Right lobe of liver (tissue), 6 donors: ENCODE measurements around the gene LYZ. TPM values are rescaled to one million over a fixed set of nuclear protein-coding genes. Genes with fewer than 3 reads are reported as not detected.

Experiments
- ATAC-seq, 4 donors: fragments of 200-7000 bp; cut with Tn5 transposase; one replicate each; pipeline ENCODE4 v1.9.1; 2020; ENCODE audit warnings: mild to moderate bottlenecking in 4 of 4, moderate library complexity in 4 of 4
- DNase-seq, 3 donors: peaks; one replicate each; pipeline ENCODE4 v3.0.0-alpha.2; 2020
- H3K27ac ChIP-seq, 3 donors: fragments of 200-600 bp; one replicate each; pipeline ENCODE4 v1.8.0; 2022
- H3K27me3 ChIP-seq, 2 donors: fragments of 200-600 bp; one replicate each; pipeline ENCODE4 v1.8.0; 2022
- H3K36me3 ChIP-seq, 4 donors: fragments of 200-600 bp; sonication (generic) in 1 of 4; one replicate each; pipeline versions ENCODE4 v1.5.1 to v1.8.0; 2017 to 2022; ENCODE audit warnings: control low read depth in 1 of 4
- H3K4me1 ChIP-seq, 4 donors: fragments of 200-600 bp; sonication (generic) in 1 of 4; one replicate each; pipeline versions ENCODE4 v1.5.1 to v1.8.0; 2017 to 2022; ENCODE audit warnings: control low read depth in 1 of 4
- H3K4me3 ChIP-seq, 3 donors: fragments of 200-600 bp; one replicate each; pipeline ENCODE4 v1.8.0; 2022
- H3K9me3 ChIP-seq, 4 donors: fragments of 200-600 bp; sonication (generic) in 1 of 4; one replicate each; pipeline versions ENCODE4 v1.5.1 to v1.8.0; 2017 to 2022; ENCODE audit warnings: control low read depth in 1 of 4
- CTCF ChIP-seq, 4 donors: fragments of 200-600 bp in 3 of 4; fragments of 450-650 bp in 1 of 4; IDR thresholded peaks; one replicate each; pipeline versions ENCODE4 v1.5.1 to v1.8.0; 2016 to 2022; ENCODE audit warnings: antibody characterized with exemption in 4 of 4, mild to moderate bottlenecking in 2 of 4
- POLR2A ChIP-seq: fragments of 450-650 bp; IDR thresholded peaks from one replicate; pipeline ENCODE4 v1.6.1; 2017; ENCODE audit warnings: antibody characterized with exemption, mild to moderate bottlenecking
- WGBS: methylation state at CpG from one replicate; pipeline ENCODE4 v1.1.6; 2018; ENCODE audit warnings: low coverage, low lambda C conversion rate; ENCODE audit not compliant: insufficient coverage; ENCODE audit errors: missing lambda C conversion rate; 5-methylcytosine and 5-hydroxymethylcytosine counted together
- intact Hi-C, 2 donors: fragments of 100-400 bp; cut with DNase I; formaldehyde crosslinking; loops; one replicate each; pipeline versions ENCODE4 v1.11.2 to v1.14.1; 2022
- total RNA-seq, 6 experiments: library from RNA; depleted of rRNA in 2 of 6; stranded (reverse); fragments of >200 nt in 2 of 6; fragmentation: NEBNext Ultra II Directional in 3 of 6; extraction: Animal tissue kit (Norgen Biotek cat#: 25700) in 3 of 6; gene quantifications; one replicate each; pipeline versions ENCODE4 v1.1.0 to v1.2.4, GENCODE V29; 2016 to 2023
- donor health status: DM: no; HTN: yes; CAD: no.
- donor health status: DM: no; HTN: no; CAD: no.
- donor health status: DM: no; HTN: no; CAD: no.
- donor health status: DM: no; HTN: yes; CAD: no.
- donor health status: DM: no; HTN: yes; CAD: no.

Gene LYZ
- total RNA-seq, 6 experiments from 2014 or later: 3.5 to 69.9 (median 18.8) TPM

GRCh38 chr12:69352904-69353303, 4.7 kb downstream of the LYZ start:
- Histone ChIP-seq H3K36me3 (no peaks in the 10 kb centered on the region), H3K27me3 (no peaks in the 10 kb centered on the region), H3K4me1 (peaks cover 0 to 14% (median 0%) of the 10 kb centered on the region in 4 donors), H3K4me3 (no peak overlapping the region), H3K9me3 (no peaks in the 10 kb centered on the region), H3K27ac (no peak overlapping the region)
- DNase-seq: no peak
- TF ChIP-seq CTCF (IDR thresholded peaks at IDR 0.05): no peak
- TF ChIP-seq POLR2A: no peak
- no peak for ATAC-seq
- intact Hi-C loops: loop anchor here in 1 of 2 donors (10.0 kb wide), 1 partner anchor 58 kb away; no protein-coding TSS in a partner anchor
- 82% methylated on average over 5 of the region's 5 CpGs for WGBS

- 71% methylated on average over 1 of the region's 1 CpG for WGBS
These were observed 6.0 kb downstream of the LYZ start for GRCh38 chr12:69354172-69354555.

GRCh38 chr12:69354556-69355187, 6.5 kb downstream of the LYZ start:
- 68% methylated on average over 1 of the region's 1 CpG for WGBS

More at GRCh38 chr12:69354172-69354555, 6.0 kb downstream of the LYZ start:
- no peak for ATAC-seq
- no peak for DNase-seq
- TF ChIP-seq CTCF (IDR thresholded peaks at IDR 0.05) (no peak), POLR2A (no peak)
- intact Hi-C loops: loop anchor here in 1 of 2 donors (10.0 kb wide), 1 partner anchor 59 kb away; no protein-coding TSS in a partner anchor
- Histone ChIP-seq H3K27ac (no peak overlapping the region), H3K4me3 (no peak overlapping the region), H3K36me3 (no peaks in the 10 kb centered on the region), H3K27me3 (no peaks in the 10 kb centered on the region), H3K9me3 (no peaks in the 10 kb centered on the region), H3K4me1 (peaks cover 0 to 26% (median 0%) of the 10 kb centered on the region in 4 donors)

GRCh38 chr12:69355363-69356028, 7.3 kb downstream of the LYZ start:
- no peaks in the 10 kb centered on the region for H3K27me3 ChIP-seq
- no peak for TF ChIP-seq POLR2A
- TF ChIP-seq CTCF (IDR thresholded peaks at IDR 0.05): no peak
- no peaks in the 10 kb centered on the region for H3K36me3 ChIP-seq
- intact Hi-C loops: loop anchor here in 1 of 2 donors (10.0 kb wide), 1 partner anchor 61 kb away; no protein-coding TSS in a partner anchor
- 78% methylated on average over 2 of the region's 2 CpGs for WGBS
- DNase-seq (no peak), ATAC-seq (no peak)
- H3K27ac ChIP-seq: no peak overlapping the region
- H3K9me3 ChIP-seq: no peaks in the 10 kb centered on the region
- no peak overlapping the region for H3K4me3 ChIP-seq
- peaks cover 0 to 19% (median 0%) of the 10 kb centered on the region in 4 donors for H3K4me1 ChIP-seq

More at GRCh38 chr12:69354556-69355187, 6.5 kb downstream of the LYZ start:
- H3K36me3 ChIP-seq: no peaks in the 10 kb centered on the region
- no peak overlapping the region for H3K4me3 ChIP-seq
- intact Hi-C loops: loop anchor here in 1 of 2 donors (10.0 kb wide), 1 partner anchor 60 kb away; no protein-coding TSS in a partner anchor
- H3K4me1 ChIP-seq: peaks cover 0 to 26% (median 0%) of the 10 kb centered on the region in 4 donors
- DNase-seq (no peak), ATAC-seq (no peak)
- H3K9me3 ChIP-seq: no peaks in the 10 kb centered on the region
- no peak overlapping the region for H3K27ac ChIP-seq
- H3K27me3 ChIP-seq: no peaks in the 10 kb centered on the region
- no peak for TF ChIP-seq CTCF (IDR thresholded peaks at IDR 0.05)
- no peak for TF ChIP-seq POLR2A
